Measurements from ENCODE around the gene TMEM9. TPM values are rescaled to one million over a fixed set of nuclear protein-coding genes. Genes with fewer than 3 reads are reported as not detected.

TMEM9 gene
- total and polyA plus RNA-seq, 10 of the 15 experiments (the other 5 are each of a cell fraction or from before 2014, with no cell fraction given): 7.2 to 46.1 (median 17.3) TPM

DNA sequence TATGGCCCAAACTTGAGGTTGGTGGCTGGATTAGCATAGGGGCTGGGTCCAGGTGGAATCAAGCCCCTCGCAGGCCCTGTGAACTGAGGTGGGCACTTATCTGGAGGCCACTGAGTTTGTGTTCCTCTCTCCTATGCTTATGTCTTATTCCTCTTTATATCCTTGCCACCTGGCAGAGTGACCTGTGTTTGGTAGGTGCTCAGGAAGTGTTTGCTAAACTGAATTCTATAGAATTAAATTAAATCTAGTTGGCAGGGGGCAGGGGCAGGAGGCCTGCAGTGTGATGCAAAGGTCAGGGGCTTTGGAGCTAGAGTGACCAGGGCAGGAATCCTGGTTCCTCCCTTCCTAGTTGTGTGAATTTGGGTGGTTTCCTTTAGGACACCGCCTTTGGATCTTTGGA, 1.1 kb upstream of the TMEM9 start:
- no TSS peak for BruUV-seq (replicated peaks)
- ChIA-PET POLR2A (no interaction called here), CTCF (interaction anchor here (1.9 to 2.0 kb wide), 2 partner anchors 12 to 14 kb away, joined by 6 to 10 read pairs; no protein-coding TSS in a partner anchor), SMC1A (ENCODE audit: uncharacterized antibody, unreplicated experiment) (no interaction called here), RAD21 (ENCODE audit: unreplicated experiment) (no interaction called here)
- intact Hi-C loops (cut with micrococcal nuclease; ENCODE audit: unreplicated experiment): no loop called here
- ATAC-seq (no peak), FAIRE-seq (no peak), DNase-seq (ENCODE audit: low read depth, low spot score) (no peak)
- peaks cover 5% of the 10 kb centered on the region; the same call in 1 of the 2 replicates for H3K79me2 ChIP-seq (ENCODE audit: control insufficient read depth, insufficient read depth, low read length)
- no peaks in the 10 kb centered on the region for H3K9me3 ChIP-seq (replicated peaks; ENCODE audit: control insufficient read depth, insufficient read depth, low read length)
- H3K36me3 ChIP-seq (ENCODE audit: control insufficient read depth in 2 of 2, insufficient read depth in 2 of 2, low read length in 1 of 2): 0 out of 4 replicates have a peak, but pooled peaks cover 0 to 4% of the 10 kb centered on the region in 2 experiments
- H2AFZ ChIP-seq (ENCODE audit: control insufficient read depth, low read depth, low read length): no peak overlapping the region
- H3K9ac ChIP-seq (ENCODE audit: control insufficient read depth, insufficient read depth, low read length): no peak overlapping the region
- H3K27ac ChIP-seq (ENCODE audit: control insufficient read depth, insufficient read depth): no peak overlapping the region
- WGBS (ENCODE audit: insufficient coverage, insufficient replicate concordance, low lambda C conversion rate, missing lambda C conversion rate): 25% methylated on average over 2 of the region's 2 CpGs
- H3K4me1 ChIP-seq (ENCODE audit: control insufficient read depth, insufficient read depth, low read length): peaks cover 12% of the 10 kb centered on the region
- in situ Hi-C loops (cut with MboI): no loop called here
- no peak overlapping the region for H3K4me2 ChIP-seq (ENCODE audit: control insufficient read depth, insufficient read depth)
- no peaks in the 10 kb centered on the region for H4K20me1 ChIP-seq (ENCODE audit: control insufficient read depth, insufficient read depth)
- H3K4me3 ChIP-seq: no peak overlapping the region
- H3K27me3 ChIP-seq (replicated peaks in 1 of 2; ENCODE audit: control insufficient read depth in 2 of 2, insufficient read depth in 2 of 2, low read length in 1 of 2): no peaks in the 10 kb centered on the region; a peak in 1 of 4 replicates
- TF ChIP-seq POLR2A (IDR thresholded peaks at IDR 0.05; ENCODE audit: low read depth, low read length): no peak
- TF ChIP-seq RCOR1 (conservative IDR thresholded peaks at IDR 0.05; ENCODE audit: low read depth, low read length): no peak
- TF ChIP-seq STAT3 (IDR thresholded peaks at IDR 0.05; ENCODE audit: low read depth, low read length): no peak
- TF ChIP-seq ZBED1 (IDR thresholded peaks at IDR 0.05; ENCODE audit: borderline replicate concordance): no peak
- TF ChIP-seq, protein P1, sequence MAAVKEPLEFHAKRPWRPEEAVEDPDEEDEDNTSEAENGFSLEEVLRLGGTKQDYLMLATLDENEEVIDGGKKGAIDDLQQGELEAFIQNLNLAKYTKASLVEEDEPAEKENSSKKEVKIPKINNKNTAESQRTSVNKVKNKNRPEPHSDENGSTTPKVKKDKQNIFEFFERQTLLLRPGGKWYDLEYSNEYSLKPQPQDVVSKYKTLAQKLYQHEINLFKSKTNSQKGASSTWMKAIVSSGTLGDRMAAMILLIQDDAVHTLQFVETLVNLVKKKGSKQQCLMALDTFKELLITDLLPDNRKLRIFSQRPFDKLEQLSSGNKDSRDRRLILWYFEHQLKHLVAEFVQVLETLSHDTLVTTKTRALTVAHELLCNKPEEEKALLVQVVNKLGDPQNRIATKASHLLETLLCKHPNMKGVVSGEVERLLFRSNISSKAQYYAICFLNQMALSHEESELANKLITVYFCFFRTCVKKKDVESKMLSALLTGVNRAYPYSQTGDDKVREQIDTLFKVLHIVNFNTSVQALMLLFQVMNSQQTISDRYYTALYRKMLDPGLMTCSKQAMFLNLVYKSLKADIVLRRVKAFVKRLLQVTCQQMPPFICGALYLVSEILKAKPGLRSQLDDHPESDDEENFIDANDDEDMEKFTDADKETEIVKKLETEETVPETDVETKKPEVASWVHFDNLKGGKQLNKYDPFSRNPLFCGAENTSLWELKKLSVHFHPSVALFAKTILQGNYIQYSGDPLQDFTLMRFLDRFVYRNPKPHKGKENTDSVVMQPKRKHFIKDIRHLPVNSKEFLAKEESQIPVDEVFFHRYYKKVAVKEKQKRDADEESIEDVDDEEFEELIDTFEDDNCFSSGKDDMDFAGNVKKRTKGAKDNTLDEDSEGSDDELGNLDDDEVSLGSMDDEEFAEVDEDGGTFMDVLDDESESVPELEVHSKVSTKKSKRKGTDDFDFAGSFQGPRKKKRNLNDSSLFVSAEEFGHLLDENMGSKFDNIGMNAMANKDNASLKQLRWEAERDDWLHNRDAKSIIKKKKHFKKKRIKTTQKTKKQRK (IDR thresholded peaks at IDR 0.05; ENCODE audit: low read depth, low read length): no peak
- TF ChIP-seq, protein P2, sequence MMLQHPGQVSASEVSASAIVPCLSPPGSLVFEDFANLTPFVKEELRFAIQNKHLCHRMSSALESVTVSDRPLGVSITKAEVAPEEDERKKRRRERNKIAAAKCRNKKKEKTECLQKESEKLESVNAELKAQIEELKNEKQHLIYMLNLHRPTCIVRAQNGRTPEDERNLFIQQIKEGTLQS (IDR thresholded peaks at IDR 0.05; ENCODE audit: borderline replicate concordance, extremely low read depth, low read depth, low read length): no peak
- no peak for TF ChIP-seq ETV6 (conservative IDR thresholded peaks at IDR 0.05 in 1 of 2, IDR thresholded peaks at IDR 0.05 in 1 of 2; ENCODE audit: borderline replicate concordance in 1 of 2, low read depth in 1 of 2)
- TF ChIP-seq, protein P3, sequence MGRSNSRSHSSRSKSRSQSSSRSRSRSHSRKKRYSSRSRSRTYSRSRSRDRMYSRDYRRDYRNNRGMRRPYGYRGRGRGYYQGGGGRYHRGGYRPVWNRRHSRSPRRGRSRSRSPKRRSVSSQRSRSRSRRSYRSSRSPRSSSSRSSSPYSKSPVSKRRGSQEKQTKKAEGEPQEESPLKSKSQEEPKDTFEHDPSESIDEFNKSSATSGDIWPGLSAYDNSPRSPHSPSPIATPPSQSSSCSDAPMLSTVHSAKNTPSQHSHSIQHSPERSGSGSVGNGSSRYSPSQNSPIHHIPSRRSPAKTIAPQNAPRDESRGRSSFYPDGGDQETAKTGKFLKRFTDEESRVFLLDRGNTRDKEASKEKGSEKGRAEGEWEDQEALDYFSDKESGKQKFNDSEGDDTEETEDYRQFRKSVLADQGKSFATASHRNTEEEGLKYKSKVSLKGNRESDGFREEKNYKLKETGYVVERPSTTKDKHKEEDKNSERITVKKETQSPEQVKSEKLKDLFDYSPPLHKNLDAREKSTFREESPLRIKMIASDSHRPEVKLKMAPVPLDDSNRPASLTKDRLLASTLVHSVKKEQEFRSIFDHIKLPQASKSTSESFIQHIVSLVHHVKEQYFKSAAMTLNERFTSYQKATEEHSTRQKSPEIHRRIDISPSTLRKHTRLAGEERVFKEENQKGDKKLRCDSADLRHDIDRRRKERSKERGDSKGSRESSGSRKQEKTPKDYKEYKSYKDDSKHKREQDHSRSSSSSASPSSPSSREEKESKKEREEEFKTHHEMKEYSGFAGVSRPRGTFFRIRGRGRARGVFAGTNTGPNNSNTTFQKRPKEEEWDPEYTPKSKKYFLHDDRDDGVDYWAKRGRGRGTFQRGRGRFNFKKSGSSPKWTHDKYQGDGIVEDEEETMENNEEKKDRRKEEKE (IDR thresholded peaks at IDR 0.05): no peak
- TF ChIP-seq NR2C1 (IDR thresholded peaks at IDR 0.05): no peak
- no peak for TF ChIP-seq RFX5 (IDR thresholded peaks at IDR 0.05; ENCODE audit: low read depth, low read length)
- no peak for TF ChIP-seq EP300 (IDR thresholded peaks at IDR 0.05; ENCODE audit: borderline replicate concordance in 1 of 2, control insufficient read depth in 1 of 2, low read depth in 2 of 2, low read length in 2 of 2)
- TF ChIP-seq BCL11A (IDR thresholded peaks at IDR 0.05; ENCODE audit: low read depth, low read length): no peak
- TF ChIP-seq, protein P4, sequence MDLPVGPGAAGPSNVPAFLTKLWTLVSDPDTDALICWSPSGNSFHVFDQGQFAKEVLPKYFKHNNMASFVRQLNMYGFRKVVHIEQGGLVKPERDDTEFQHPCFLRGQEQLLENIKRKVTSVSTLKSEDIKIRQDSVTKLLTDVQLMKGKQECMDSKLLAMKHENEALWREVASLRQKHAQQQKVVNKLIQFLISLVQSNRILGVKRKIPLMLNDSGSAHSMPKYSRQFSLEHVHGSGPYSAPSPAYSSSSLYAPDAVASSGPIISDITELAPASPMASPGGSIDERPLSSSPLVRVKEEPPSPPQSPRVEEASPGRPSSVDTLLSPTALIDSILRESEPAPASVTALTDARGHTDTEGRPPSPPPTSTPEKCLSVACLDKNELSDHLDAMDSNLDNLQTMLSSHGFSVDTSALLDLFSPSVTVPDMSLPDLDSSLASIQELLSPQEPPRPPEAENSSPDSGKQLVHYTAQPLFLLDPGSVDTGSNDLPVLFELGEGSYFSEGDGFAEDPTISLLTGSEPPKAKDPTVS (IDR thresholded peaks at IDR 0.05; ENCODE audit: low read depth, low read length): no peak
- TF ChIP-seq ESRRA (IDR thresholded peaks at IDR 0.05; ENCODE audit: low read length): no peak
- no peak for TF ChIP-seq ASH2L (IDR thresholded peaks at IDR 0.05; ENCODE audit: borderline replicate concordance, low read depth)

Data from GM12878 (cell line).